SK-N-DZ (cell line): ENCODE measurements around the gene METTL25.
A peak's percentile ranks its signal among the peaks of the same experiment; 100 is the strongest.

ENCODE experiments used
- DNase-seq: peaks from one replicate; pipeline ENCODE4 v3.0.0-alpha.2; 2015; ENCODE audit warnings: low spot score

The METTL25 gene

GRCh38 chr12:82524641-82525040 is 166.3 kb downstream of the METTL25 start:
- DNase-seq, result no peak

DNA sequence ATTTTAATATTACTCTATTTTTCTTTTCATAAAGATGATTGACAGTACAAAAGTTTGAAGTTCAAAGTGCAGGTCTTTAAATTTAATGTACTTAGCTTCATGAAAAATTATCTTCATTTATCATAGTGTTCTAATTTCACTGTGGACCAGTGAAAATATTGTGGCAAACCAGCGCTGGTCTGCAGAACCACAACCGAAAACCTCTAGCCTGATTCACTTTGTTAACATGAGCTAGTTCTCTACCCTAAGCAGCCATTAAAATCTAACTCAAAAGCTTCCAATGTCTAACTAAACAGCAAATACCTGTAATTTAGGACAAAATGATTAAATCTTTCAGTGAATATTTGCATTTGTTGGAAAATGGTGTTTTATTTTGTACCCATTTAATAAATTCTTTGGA is 167.3 kb downstream of the METTL25 start:
- DNase-seq, result no peak

DNA sequence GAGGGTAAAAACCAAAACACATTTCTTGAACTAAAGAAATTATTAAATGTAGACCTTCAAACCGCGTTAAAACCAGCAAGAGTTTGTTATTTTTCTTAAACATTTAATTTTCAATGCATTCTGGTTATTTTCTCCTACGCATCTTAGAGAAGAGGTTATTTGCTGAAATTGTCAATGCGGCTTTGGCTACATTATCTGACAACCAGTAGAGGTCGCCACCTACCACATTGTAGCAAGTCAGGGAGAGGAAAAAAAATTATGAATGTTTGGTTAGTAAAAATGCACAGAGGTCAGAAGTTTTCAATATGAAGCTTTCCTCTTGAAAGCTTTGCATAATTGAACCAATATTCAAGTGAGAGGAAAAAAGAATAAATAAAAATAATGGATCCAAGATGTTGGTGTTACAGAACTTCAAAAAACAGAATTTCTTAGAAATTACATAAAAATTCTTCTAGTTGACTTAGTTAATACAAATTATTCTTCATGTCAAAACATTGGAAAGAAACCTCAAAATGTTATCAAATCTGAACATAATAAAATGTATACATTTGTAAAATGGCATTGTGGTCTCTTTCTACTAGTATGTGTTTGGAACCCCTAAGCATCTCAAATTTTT is 168.9 kb downstream of the METTL25 start:
- peak; percentile 72 for DNase-seq
